Activated T-helper 17 cell treated with anti-CD3 and anti-CD28 coated beads, Interleukin-2, amount 50 U/mL, for 72 hours (primary cell): ENCODE results near the gene SNTA1. TPM values are rescaled to one million over a fixed set of nuclear protein-coding genes. Genes with fewer than 3 reads are reported as not detected.
"Not testable (repeated sequence)": the region's sequence is repeated elsewhere in the genome, so short reads cannot be mapped to it uniquely, and the experiment has no call there.

Experiments
- ATAC-seq: fragments of 150-1000 bp; cut with Tn5 transposase; replicated peaks from 2 replicates; pipeline ENCODE4 v1.10.0; 2021; ENCODE audit warnings: mild to moderate bottlenecking, moderate library complexity
- H3K27ac Mint-ChIP-seq: one replicate; pipeline ENCODE4 v1.8.0; 2022; ENCODE audit warnings: mixed read lengths
- H3K27me3 Mint-ChIP-seq: one replicate; pipeline ENCODE4 v1.8.0; 2022; ENCODE audit warnings: mixed read lengths
- H3K36me3 Mint-ChIP-seq: one replicate; pipeline ENCODE4 v1.8.0; 2022; ENCODE audit warnings: low read depth, mild to moderate bottlenecking, mixed read lengths
- H3K4me1 Mint-ChIP-seq: one replicate; pipeline ENCODE4 v1.8.0; 2022; ENCODE audit warnings: mixed read lengths
- H3K4me3 Mint-ChIP-seq: one replicate; pipeline ENCODE4 v1.8.0; 2022; ENCODE audit warnings: mild to moderate bottlenecking, mixed read lengths
- H3K9me3 Mint-ChIP-seq: one replicate; pipeline ENCODE4 v1.8.0; 2022; ENCODE audit warnings: mixed read lengths
- total RNA-seq, 2 donors: library from RNA; stranded (reverse); gene quantifications; one replicate each; pipeline ENCODE4 v1.2.3, GENCODE V29; 2022

The SNTA1 gene
- total RNA-seq, 2 donors from 2014 or later = 5.5 to 6.5 TPM

DNA sequence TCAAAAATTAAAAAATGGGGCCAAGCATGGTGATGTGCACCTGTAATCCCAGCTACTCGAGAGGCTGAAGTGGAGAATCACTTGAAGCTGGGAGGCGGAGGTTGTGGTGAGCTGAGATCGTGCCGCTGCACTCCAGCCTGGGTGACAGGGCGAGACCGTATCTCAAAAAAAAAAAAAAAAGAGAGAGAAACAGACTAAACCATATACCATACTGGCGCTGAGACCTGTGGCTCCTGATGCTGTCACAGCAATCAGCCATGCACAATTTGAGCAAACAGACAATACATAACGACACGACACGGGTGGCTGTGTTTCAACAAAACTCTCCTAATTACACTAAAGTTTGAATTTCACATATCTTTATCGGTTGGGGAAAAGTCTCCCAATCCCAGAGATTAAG, 31.4 kb upstream of the SNTA1 start:
- H3K9me3 Mint-ChIP-seq = no peaks in the 10 kb centered on the region
- no peak overlapping the region for H3K27ac Mint-ChIP-seq
- no peak for ATAC-seq
- no peaks in the 10 kb centered on the region for H3K4me1 Mint-ChIP-seq
- H3K36me3 Mint-ChIP-seq = no peaks in the 10 kb centered on the region
- H3K4me3 Mint-ChIP-seq = no peak overlapping the region
- H3K27me3 Mint-ChIP-seq = no peaks in the 10 kb centered on the region

DNA sequence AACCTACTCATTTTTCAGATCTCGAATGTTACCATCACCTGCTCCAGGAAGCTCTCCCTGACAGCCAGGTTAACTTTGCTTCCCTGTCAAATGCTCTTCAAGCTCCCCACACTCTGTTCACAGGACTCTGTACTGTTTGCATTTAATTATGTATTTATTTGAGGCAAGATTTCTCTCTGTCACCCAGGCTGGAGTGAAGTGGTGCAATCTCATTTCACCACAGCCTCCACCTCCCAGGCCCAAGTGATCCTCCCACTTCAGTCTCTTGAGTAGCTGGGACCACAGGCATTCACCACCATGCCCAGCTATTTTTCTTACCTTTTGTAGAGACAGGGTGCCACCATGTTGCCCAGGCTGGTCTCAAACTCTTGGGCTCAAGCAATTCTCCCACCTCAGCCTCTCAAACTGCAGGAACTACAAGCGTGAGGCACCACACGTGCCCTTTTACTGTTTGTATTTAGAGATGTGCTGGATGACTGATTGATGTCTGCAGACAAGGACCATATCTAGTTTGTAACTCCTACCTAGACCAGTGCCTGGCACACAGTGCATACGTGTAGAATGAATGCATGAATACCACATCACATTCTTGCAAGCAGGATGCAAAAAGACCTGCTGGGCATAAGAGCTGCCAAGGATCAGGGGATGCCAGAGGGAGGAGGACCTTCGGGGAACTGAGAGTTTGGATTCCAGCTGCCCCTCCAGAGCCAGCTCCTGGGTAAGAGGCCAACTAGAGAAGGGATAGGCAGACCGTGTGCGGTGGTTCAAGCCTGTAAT, 30.7 kb upstream of the SNTA1 start:
- no peak for ATAC-seq
- Mint-ChIP-seq H3K4me3 (no peak overlapping the region), H3K27me3 (no peaks in the 10 kb centered on the region), H3K36me3 (no peaks in the 10 kb centered on the region), H3K9me3 (no peaks in the 10 kb centered on the region), H3K4me1 (no peaks in the 10 kb centered on the region), H3K27ac (no peak overlapping the region)

DNA sequence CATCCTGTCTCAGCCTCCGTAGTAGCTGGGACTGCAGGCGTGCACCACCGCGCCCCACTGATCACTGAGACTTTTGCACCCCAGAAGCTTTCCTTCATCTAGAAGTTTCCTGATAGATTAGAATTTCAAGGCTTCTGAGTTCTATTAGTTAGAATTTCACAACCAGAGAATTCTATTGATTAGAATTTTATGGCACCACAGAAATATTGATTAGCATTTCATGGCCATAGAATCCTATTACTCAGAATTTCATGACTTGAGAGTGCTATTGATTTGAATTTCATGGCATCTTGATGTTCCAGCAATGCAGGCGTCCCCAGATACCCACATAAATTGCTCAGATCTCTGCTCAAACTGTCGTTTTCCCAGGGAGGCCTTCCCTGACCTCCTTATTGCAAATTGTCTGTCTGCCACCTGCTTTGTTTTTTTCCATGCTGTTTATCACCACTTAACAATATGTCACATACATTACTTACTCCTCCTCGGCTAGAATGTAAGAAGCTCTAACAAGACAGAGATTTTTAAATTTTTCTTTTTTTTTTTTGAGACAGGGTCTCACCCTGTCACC, 29.4 kb upstream of the SNTA1 start:
- H3K27ac Mint-ChIP-seq = no peak overlapping the region
- no peaks in the 10 kb centered on the region for H3K36me3 Mint-ChIP-seq
- no peaks in the 10 kb centered on the region for H3K27me3 Mint-ChIP-seq
- H3K4me3 Mint-ChIP-seq = no peak overlapping the region
- no peaks in the 10 kb centered on the region for H3K9me3 Mint-ChIP-seq
- ATAC-seq = no peak
- H3K4me1 Mint-ChIP-seq = no peaks in the 10 kb centered on the region

DNA sequence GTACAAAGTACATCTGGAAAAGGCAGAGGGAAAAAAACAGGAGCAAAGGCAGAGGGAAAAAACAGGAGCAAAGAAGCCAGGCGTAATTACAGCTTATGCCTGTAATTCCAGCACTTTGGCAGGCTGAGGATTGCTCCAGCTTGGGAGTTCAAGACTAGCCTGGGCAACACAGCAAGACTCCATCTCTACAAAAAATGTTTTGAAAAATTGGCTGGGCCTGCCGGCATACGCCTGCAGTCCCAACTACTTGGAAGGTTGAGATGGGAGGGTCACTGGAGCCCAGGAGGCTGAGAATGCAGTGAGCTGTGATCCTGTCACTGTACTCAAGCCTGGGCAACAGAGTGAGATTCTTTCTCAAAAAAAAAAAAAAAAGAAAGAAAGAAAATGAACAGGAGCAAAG, 27.3 kb upstream of the SNTA1 start:
- Mint-ChIP-seq H3K4me1 (no peaks in the 10 kb centered on the region), H3K27ac (no peak overlapping the region), H3K27me3 (no peaks in the 10 kb centered on the region), H3K36me3 (no peaks in the 10 kb centered on the region), H3K4me3 (no peak overlapping the region), H3K9me3 (no peaks in the 10 kb centered on the region)
- no peak for ATAC-seq

DNA sequence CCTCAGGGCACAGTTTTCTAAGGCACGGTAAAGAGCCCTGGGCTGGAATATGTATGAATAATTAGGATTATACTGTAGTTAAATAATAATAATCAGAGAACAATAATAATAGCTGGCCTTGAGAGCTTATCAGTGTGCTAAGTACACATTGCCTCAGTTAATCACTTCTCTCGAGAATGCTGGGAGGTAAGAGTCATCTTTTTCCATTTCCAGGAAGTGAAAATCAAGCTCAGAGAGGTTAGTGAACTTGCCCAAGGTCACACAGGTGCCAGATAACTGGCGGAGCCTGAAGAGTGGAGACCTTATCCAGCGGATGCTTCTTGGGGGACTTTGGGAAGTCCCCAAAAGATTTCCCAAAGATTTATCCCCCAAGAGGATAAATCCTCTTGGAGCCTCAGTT, 26.9 kb upstream of the SNTA1 start:
- Mint-ChIP-seq H3K36me3 (no peaks in the 10 kb centered on the region), H3K27ac (no peak overlapping the region), H3K9me3 (no peaks in the 10 kb centered on the region), H3K4me1 (no peaks in the 10 kb centered on the region), H3K4me3 (no peak overlapping the region), H3K27me3 (no peaks in the 10 kb centered on the region)
- ATAC-seq = no peak

DNA sequence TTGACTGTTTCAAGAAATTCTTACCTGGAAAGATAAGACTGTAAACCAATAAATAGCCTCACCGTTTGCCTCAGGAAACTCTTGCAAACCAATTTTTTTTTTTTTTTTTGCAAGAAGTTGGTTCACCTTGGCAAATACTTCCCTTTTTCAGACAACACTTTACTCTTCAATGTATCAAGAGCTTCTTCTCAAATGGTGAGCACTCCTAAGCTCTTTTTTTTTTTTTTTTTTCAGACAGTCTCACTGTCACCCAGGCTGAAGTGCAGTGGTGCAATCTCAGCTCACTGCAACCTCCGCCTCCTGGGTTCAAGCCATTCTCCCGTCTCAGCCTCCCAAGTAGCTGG, 22.7 kb upstream of the SNTA1 start:
- no peaks in the 10 kb centered on the region for H3K4me1 Mint-ChIP-seq
- H3K36me3 Mint-ChIP-seq = no peaks in the 10 kb centered on the region
- H3K9me3 Mint-ChIP-seq = no peaks in the 10 kb centered on the region
- H3K4me3 Mint-ChIP-seq = no peak overlapping the region
- ATAC-seq = no peak
- H3K27me3 Mint-ChIP-seq = no peaks in the 10 kb centered on the region
- no peak overlapping the region for H3K27ac Mint-ChIP-seq

DNA sequence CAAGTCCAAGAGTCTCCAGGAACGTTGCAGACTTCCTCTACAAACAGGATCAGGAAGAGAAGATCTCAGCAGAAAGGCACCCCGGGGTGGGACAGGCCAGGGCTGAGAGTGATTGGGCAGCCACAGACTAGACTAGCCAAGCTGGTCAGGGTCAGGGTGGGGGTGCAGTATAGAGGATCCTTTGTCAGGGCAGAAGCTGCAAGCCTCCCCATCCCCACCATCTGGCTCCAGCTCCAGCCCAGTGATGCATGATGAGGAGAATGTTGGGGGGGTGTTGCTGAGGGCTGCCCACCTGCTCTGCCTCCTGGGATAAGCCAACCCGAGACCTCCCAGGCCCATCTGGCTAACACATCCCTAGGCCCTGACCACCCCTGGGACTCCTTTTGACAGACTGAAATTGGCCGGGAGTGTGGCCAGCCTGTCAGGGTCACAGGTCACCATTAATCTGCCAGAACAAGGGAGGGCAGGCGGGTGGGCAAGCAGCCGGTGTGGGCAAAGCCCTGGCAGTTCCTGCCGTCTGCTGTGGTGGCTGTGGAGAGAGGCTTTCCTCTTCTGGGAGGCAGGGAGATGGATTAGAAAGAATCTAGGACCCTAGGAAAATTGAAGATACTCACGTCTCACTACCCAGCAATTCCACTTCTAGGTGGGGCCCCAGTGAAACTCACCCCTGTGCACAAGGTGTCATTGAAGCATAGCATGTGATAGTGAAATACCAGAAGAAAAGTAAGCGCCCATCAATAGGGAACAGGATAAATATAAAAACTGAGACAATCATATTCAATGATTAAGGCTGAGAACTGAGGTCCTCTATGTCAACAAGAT, 22.1 kb upstream of the SNTA1 start:
- no peak for ATAC-seq
- Mint-ChIP-seq H3K36me3 (no peaks in the 10 kb centered on the region), H3K27me3 (no peaks in the 10 kb centered on the region), H3K4me1 (peaks cover 3% of the 10 kb centered on the region), H3K27ac (no peak overlapping the region), H3K9me3 (no peaks in the 10 kb centered on the region), H3K4me3 (no peak overlapping the region)

DNA sequence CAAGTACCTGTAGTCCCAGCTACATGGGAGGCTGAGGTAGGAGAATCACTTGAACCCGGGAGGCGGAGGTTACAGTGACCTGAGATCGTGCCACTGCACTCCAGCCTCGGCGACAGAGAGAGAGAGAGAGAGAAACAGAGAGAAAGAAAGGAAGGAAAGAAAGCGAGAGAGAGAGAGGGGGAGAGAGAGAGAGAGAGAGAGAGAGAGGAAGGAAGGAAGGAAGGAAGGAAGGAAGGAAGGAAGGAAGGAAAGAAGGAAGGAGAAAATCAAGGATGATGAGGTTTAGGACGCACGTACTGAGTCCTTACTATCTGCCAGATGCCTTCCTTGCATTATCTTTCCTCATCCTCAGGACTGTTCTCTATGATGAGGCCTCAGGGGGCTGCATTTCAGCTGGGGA, 21.2 kb upstream of the SNTA1 start:
- not testable (repeated sequence) for H3K4me1 Mint-ChIP-seq, H3K9me3 Mint-ChIP-seq, H3K27ac Mint-ChIP-seq, H3K27me3 Mint-ChIP-seq, H3K4me3 Mint-ChIP-seq, ATAC-seq, H3K36me3 Mint-ChIP-seq

DNA sequence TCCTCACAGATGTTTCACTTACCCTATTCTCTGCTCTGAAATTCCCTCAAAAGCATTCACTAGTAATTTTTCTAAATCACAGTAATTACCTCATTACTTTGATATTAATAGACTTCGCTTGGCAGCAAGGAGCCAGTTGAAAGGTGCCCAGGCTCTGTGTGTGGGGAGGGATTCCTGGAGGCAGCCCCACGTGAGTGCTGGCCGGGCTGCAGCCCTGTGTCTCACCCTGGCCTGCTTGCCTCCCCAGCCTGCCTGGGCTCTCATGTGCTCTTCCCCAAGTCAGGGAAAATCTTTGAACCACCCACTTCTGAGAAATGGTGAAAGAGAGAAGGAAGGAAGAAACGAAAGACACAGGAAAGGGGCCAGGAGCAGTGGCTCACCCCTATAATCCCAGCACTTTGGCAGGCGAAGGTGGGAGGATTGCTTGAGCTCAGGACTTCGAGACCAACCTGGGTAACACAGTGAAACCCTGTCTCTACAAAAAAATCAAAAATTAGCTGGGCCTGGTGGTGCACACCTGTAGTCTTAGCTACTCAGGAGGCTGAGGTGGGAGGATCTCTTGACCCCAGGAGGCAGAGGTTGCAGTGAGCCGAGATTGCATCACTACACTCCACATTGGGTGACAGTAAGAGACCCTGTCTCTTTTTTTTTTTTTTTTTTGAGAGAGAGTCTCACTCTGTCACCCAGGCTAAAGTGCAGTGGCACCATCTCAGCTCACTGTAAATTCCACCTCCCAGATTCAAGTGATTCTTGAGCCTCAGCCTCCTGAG, 20.0 kb upstream of the SNTA1 start:
- Mint-ChIP-seq H3K27ac (peak overlapping the region; percentile 43), H3K4me3 (no peak overlapping the region)
- no peak for ATAC-seq

DNA sequence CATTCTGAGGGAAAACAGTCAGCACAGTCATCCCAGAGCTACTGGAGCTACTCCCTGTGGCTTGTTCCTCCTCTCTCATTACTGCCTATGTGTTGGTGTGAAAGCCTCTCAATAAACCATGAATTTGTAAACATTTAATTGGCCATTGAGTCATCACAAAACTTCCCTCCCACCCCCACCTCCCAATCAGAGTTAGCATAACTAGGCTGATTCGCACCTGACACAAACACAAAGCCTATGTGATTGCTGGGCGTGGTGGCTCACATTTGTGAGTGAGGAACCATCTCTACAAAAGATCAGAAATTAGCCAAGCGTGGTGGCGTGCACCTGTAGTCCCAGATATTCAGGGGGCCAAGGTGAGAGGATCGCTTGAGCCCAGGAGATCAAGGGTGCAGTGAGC, 17.1 kb upstream of the SNTA1 start:
- ATAC-seq = peak; percentile 53
- H3K27ac Mint-ChIP-seq = peak overlapping the region; percentile 28
- no peaks in the 10 kb centered on the region for H3K9me3 Mint-ChIP-seq
- H3K4me3 Mint-ChIP-seq = no peak overlapping the region
- H3K27me3 Mint-ChIP-seq = no peaks in the 10 kb centered on the region
- H3K4me1 Mint-ChIP-seq = peaks cover 3% of the 10 kb centered on the region
- H3K36me3 Mint-ChIP-seq = no peaks in the 10 kb centered on the region

More for the DNA sequence above, 20.0 kb upstream of the SNTA1 start:
- Mint-ChIP-seq H3K27me3 (no peaks in the 10 kb centered on the region), H3K36me3 (no peaks in the 10 kb centered on the region), H3K4me1 (peaks cover 3% of the 10 kb centered on the region), H3K9me3 (no peaks in the 10 kb centered on the region)

DNA sequence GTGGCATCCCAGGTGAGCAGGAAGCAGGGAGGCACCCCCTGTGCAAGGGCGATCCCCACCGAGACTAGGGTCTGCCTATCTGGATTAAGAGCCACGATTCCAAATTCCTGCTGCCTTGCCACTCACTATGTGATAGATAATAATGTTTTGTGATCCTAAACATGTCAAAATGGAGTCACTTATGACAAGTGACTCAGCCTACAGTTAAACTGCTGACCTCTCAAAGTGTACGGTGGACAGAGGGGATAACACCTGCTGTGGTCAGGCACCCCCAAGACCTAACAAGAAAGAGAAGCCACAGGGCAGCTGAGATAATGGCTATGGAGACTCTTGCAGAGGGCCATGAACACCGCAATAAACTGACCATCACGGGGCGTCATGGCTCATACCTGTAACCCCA, 16.0 kb upstream of the SNTA1 start:
- Mint-ChIP-seq H3K9me3 (no peaks in the 10 kb centered on the region), H3K4me1 (peaks cover 3% of the 10 kb centered on the region), H3K27ac (no peak overlapping the region), H3K4me3 (no peak overlapping the region), H3K36me3 (no peaks in the 10 kb centered on the region), H3K27me3 (no peaks in the 10 kb centered on the region)
- ATAC-seq = no peak

DNA sequence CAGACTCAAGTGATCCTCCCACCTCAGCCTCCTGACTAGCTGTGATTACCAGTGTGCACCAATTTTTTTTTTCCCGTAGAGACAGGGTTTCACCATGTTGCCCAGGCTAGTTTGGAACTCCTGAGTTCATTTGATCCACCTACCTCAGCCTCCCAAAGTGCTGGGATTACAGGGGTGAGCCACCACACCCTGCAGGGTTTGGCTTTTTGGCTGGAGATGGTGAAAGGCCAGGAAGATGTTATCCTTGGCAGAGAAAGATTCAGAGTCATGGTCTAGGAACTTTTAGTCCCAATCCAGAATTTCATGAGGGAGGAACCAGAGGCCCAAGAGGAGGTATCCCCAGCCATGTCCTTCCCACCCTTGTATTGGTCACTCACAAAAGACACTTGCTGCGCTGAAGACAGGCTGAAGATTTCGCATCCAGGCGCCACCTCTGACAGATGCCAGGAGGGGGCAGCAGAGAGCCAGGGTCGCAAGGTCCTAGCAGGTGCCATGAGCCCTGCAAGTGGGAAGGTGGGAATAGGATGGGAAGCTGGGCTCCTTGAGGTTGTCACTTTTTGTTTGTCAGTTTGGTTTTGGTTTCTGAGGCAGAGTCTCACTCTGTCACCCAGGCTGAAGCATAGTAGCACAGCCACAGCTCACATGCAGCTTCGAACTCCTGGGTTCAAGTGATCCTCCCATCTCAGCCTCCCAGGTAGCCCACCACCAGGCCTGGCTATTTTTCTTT, 13.5 kb upstream of the SNTA1 start:
- H3K4me3 Mint-ChIP-seq = not testable (repeated sequence)

DNA sequence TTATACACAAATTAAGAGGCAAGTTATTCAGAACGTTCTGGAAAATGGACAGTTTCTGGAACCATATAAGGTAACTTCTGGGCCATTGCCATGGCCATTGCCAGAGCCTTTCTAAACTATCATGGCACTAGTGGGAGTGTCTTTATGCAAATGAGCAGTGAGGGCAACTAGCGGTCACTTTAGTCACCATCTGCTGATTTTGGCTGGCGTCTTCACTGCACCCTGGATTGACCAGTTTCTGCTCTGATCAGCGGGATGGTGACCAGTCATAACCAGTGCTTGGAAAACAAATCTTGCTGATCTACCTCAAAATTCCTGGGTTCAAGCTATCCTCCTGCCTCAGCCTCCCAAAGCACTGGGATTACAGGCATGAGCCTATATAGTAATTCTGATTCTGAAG, 7.3 kb upstream of the SNTA1 start:
- H3K9me3 Mint-ChIP-seq = no peaks in the 10 kb centered on the region
- H3K4me1 Mint-ChIP-seq = no peaks in the 10 kb centered on the region
- H3K27ac Mint-ChIP-seq = no peak overlapping the region
- no peaks in the 10 kb centered on the region for H3K36me3 Mint-ChIP-seq
- H3K4me3 Mint-ChIP-seq = no peak overlapping the region
- ATAC-seq = no peak
- H3K27me3 Mint-ChIP-seq = no peaks in the 10 kb centered on the region

More for the DNA sequence above, 13.5 kb upstream of the SNTA1 start:
- ATAC-seq = peak; percentile 94
- H3K9me3 Mint-ChIP-seq, H3K36me3 Mint-ChIP-seq, H3K27me3 Mint-ChIP-seq, H3K27ac Mint-ChIP-seq, H3K4me1 Mint-ChIP-seq: not testable (repeated sequence)
